ENCODE measurements around the gene EMCN.
"Not testable (repeated sequence)": the region's sequence is repeated elsewhere in the genome, so short reads cannot be mapped to it uniquely, and the experiment has no call there.

EMCN gene

GRCh38 chr4:100492129-100492528, 25.7 kb downstream of the EMCN start:
- DNase-seq, result no peak

GRCh38 chr4:100489305-100489704, 28.5 kb downstream of the EMCN start:
- no peak for DNase-seq

GRCh38 chr4:100486496-100486895, 31.3 kb downstream of the EMCN start:
- no peak for DNase-seq

- no peak for DNase-seq
These were observed 34.0 kb downstream of the EMCN start for GRCh38 chr4:100483796-100484195.

GRCh38 chr4:100479971-100480370, 37.9 kb downstream of the EMCN start:
- no peak for DNase-seq

- no peak for DNase-seq
These were observed 48.3 kb downstream of the EMCN start for GRCh38 chr4:100469555-100469954.

- DNase-seq, result no peak
These were observed 51.3 kb downstream of the EMCN start for GRCh38 chr4:100466501-100466900.

- no peak for DNase-seq
These were observed 55.8 kb downstream of the EMCN start for GRCh38 chr4:100461807-100462605.

GRCh38 chr4:100450449-100450848, 67.4 kb downstream of the EMCN start:
- DNase-seq, result no peak

- no peak for DNase-seq
These were observed 86.4 kb downstream of the EMCN start for GRCh38 chr4:100431416-100431815.

GRCh38 chr4:100430451-100430850, 87.4 kb downstream of the EMCN start:
- DNase-seq, result no peak

GRCh38 chr4:100429616-100430015, 88.2 kb downstream of the EMCN start:
- no peak for DNase-seq

GRCh38 chr4:100428051-100428450, 89.8 kb downstream of the EMCN start:
- no peak for DNase-seq

- DNase-seq, result no peak
These were observed 93.4 kb downstream of the EMCN start for GRCh38 chr4:100424376-100424775.

- DNase-seq, result no peak
These were observed 94.9 kb downstream of the EMCN start for GRCh38 chr4:100422894-100423293.

GRCh38 chr4:100421361-100421978, 96.4 kb downstream of the EMCN start:
- DNase-seq, result no peak

- DNase-seq, result no peak
These were observed 97.3 kb downstream of the EMCN start for GRCh38 chr4:100420571-100420970.

- DNase-seq, result no peak
These were observed 100.3 kb downstream of the EMCN start for GRCh38 chr4:100417565-100417964.

GRCh38 chr4:100414016-100414790, 103.6 kb downstream of the EMCN start:
- DNase-seq, result no peak

GRCh38 chr4:100391863-100392262, 126.0 kb downstream of the EMCN start:
- no peak for DNase-seq

GRCh38 chr4:100391086-100391485, 126.7 kb downstream of the EMCN start:
- no peak for DNase-seq

- no peak for DNase-seq
These were observed 131.6 kb downstream of the EMCN start for GRCh38 chr4:100386270-100386669.

GRCh38 chr4:100380401-100380800, 137.4 kb downstream of the EMCN start:
- DNase-seq, result not testable (repeated sequence)

All from effector CD4-positive, alpha-beta T cell (primary cell).